HG03095 (cell line): ENCODE data around the gene RAPGEF4.
"Not testable (repeated sequence)": the region's sequence is repeated elsewhere in the genome, so short reads cannot be mapped to it uniquely, and the experiment has no call there.

ENCODE experiments used
- ATAC-seq: cut with Tn5 transposase; IDR thresholded peaks from one replicate; pipeline ENCODE4 v1.9.1; 2021; ENCODE audit warnings: moderate library complexity; ENCODE audit not compliant: unreplicated experiment

The RAPGEF4 gene

DNA sequence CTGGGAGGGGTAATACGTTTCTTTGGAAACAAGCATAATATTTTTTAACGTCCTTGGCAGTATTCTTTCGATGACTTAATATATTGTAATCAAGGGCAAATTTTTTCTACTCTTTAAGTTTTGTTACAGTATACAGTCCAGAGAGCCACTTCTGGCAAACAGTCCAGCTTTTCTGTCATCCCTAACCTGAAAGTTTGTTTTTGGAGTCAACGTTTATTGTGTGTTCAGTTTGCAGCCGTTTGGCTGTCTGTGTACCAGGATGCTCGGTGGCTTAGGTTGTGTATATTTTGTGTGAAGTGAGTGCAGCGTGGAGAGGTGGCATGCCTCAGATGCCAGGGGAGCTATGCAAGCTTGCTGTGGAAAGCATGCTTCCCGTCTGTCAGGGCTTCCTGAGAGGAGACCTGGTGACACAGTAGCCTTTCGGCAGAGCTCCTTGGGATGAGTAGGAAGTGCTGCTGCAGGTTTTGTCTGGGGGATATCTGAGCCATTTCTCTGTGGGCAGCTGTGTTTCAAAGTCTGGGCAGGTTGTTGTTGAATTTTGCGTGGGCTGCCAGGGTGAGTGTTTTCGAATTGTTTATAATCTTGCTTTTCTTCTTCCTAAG is 354.7 kb downstream of the RAPGEF4 start:
- no peak for ATAC-seq

DNA sequence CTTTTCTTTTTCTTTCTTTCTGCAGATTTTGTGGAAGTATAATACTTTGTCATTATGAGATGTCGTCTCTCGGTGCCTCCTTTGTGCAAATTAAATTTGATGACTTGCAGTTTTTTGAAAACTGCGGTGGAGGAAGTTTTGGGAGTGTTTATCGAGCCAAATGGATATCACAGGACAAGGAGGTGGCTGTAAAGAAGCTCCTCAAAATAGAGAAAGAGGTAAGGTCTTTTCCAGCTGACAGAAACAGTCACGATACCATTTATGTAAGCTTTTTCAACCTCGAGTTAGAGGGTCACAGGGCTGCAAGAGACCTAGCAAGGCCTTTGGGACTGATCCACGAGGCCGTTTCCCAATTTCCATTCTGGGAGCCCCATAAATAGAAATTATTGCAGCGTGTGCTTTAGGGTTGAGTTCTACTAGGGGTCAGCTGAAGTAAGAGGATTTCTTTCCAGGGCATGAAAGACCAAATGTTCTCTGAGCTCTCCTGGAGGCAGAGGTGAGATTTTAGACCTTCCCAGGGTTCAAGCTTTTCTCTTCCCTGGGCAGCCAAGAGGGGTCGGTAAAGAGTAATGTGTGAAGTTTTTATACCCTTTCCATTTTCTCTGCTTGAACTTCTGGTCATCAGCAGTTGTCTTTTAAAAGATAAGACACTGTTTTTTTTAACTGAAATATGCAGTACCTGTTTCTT is 355.5 kb downstream of the RAPGEF4 start:
- ATAC-seq, result no peak

GRCh38 chr2:173091910-173092309 is 356.3 kb downstream of the RAPGEF4 start:
- ATAC-seq, result no peak

- ATAC-seq, result no peak
Observed at GRCh38 chr2:173092844-173093402, 357.3 kb downstream of the RAPGEF4 start.

DNA sequence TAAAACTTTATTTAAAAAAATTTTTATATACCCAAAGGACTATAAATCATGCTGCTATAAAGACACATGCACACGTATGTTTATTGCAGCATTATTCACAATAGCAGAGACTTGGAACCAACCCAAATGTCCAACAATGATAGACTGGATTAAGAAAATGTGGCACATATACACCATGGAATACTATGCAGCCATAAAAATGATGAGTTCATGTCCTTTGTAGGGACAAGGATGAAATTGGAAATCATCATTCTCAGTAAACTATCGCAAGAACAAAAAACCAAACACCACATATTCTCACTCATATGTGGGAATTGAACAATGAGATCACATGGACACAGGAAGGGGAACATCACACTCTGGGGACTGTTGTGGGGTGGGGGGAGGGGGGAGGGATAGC is 358.0 kb downstream of the RAPGEF4 start:
- ATAC-seq, result not testable (repeated sequence)

DNA sequence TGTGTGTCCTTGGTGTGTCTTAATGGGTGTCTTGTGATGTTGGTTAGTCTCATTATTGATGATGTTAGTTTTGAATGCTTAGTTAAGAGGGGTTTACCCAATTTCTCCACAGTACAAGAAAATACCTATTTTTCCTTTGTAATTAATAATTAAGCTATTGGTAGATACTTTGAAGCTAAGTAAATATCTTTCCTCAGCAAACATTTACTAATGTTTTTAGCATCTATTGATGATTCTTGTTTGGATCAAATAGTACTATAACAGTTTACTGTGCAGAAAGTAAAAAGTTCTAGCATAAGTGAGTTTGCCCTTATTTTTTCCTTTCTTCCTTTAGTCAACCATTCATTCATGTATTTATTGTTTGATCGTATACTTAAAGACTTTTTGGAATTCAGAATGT is 359.1 kb downstream of the RAPGEF4 start:
- no peak for ATAC-seq

DNA sequence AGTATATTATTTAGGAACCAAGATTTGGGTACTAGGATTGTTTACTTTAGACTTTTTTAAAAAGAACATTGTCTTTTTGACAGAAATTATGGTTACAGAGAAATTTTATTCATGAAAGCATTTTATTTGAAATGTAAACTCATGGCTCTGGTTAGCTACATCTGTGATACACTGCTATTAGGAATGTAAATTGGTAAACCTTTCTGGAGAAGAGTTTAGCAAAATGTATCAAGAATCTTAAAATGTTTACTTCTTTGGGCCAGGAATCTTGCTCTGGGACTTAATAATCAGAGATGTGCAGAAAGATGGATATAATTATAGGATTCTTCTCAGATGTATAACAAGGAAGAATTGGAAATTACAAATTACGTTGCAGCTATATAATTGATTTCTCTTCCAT is 359.7 kb downstream of the RAPGEF4 start:
- ATAC-seq, result no peak

GRCh38 chr2:173099271-173099670 is 363.6 kb downstream of the RAPGEF4 start:
- ATAC-seq, result no peak

- ATAC-seq, result no peak
Observed at GRCh38 chr2:173099804-173100203, 364.2 kb downstream of the RAPGEF4 start.

DNA sequence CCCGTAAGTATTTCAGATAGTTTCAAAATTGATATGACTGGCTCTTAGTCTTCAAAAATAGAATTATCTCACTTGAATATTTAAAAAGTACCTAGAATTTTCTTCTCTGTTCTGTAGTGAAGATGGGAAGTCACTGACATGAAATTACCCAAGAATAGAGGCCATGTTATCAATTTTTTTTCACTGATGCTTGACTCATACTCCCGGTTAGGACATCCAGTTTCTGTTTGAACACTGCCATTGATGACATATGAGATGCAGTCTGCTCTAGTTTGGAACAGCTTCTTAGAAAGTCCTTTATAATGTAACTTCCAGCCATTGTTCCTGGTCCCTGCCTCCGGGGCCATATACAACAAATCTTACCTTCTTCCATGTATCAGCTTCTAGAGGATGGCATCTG is 366.0 kb downstream of the RAPGEF4 start:
- ATAC-seq, result no peak
